Urothelium cell line (cell line): Measurements from ENCODE around the gene VSTM5.
"Not testable (repeated sequence)": the region's sequence is repeated elsewhere in the genome, so short reads cannot be mapped to it uniquely, and the experiment has no call there.

Source experiments
- DNase-seq: peaks from one replicate; pipeline ENCODE4 v3.0.0; 2011; ENCODE audit warnings: low spot score, mixed read lengths
- FAIRE-seq: peaks from 2 replicates; lab custom pipeline; 2011; peaks lifted over from hg19 to GRCh38; lab: Jason Lieb, UNC

VSTM5 gene

DNA sequence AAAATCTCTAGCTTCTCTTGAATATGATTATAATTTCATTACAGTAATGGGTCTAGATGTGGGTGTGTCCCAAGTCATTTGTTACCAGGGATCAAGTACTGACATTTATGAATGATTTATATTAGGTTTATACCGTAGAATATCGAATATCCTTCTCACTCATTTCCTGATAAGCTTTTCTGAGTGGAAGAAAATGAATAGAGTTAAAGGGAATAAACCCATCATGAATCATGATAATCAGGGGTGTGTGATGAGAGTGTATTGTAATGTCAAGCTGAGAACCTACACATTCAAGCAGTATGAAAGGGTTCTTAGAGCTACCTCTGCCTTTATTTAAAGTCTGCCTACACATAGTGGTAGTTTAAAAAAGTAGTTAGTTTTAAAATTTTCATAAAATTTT is 49.1 kb downstream of the VSTM5 start:
- DNase-seq (no peak), FAIRE-seq (no peak)

DNA sequence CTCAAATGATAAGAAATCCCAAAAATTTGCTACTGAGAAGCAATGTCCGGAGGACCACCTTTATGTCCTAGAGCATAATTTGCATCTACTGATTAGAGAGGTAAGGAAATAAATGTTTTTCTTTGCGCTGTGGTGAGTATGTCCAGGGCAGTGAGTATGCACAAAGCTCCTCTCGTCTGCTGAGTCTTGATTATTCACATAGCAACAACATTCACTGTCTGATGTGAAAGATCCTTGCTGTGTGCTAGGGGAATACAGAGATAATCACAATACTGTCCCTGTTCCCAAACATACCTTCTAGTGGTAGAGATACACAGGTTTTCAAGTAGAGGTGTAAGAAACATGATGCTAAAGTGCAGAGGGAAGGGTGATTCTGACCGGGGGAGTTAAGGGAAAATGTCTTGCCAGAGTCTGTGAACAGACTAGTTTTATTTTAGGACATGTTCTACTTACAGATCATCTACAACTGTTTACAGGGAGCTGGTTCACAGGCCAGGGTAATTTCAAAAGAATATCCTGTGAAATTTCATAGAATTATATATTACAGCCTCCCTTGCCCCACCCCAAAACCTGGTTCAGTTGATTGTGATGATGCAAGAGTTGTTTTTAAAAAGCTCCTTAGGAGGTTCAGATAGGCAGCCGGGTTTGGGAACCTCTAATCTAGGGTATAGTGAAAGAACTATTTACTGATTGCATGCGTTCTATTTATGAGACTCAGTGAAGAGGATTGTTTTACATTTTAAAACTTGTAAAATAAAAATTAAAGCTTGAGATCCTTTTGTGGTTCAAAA is 53.8 kb downstream of the VSTM5 start:
- DNase-seq (no peak), FAIRE-seq (no peak)

DNA sequence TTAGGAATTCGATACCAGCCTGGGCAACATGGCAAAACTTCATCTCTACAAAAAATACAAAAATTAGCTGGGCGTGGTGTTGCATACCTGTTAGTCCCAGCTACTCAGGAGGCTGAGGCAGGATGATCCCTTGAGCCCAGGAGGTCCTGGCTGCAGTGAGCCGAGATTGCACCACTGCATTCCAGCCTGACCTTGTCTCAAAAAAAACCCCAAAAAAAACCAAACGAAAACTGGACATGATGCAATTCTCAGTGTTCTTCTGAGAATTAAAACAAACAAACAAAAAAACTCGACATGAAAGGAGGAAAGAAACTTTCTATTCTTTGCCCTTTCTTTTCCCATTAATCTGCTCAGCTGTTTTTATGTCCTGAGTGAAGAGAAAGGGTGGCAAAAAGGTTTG is 58.9 kb downstream of the VSTM5 start:
- no peak for FAIRE-seq

GRCh38 chr11:93784935-93785360 is 65.5 kb downstream of the VSTM5 start:
- DNase-seq (no peak), FAIRE-seq (no peak)

More for the DNA sequence above, 58.9 kb downstream of the VSTM5 start:
- no peak for DNase-seq

DNA sequence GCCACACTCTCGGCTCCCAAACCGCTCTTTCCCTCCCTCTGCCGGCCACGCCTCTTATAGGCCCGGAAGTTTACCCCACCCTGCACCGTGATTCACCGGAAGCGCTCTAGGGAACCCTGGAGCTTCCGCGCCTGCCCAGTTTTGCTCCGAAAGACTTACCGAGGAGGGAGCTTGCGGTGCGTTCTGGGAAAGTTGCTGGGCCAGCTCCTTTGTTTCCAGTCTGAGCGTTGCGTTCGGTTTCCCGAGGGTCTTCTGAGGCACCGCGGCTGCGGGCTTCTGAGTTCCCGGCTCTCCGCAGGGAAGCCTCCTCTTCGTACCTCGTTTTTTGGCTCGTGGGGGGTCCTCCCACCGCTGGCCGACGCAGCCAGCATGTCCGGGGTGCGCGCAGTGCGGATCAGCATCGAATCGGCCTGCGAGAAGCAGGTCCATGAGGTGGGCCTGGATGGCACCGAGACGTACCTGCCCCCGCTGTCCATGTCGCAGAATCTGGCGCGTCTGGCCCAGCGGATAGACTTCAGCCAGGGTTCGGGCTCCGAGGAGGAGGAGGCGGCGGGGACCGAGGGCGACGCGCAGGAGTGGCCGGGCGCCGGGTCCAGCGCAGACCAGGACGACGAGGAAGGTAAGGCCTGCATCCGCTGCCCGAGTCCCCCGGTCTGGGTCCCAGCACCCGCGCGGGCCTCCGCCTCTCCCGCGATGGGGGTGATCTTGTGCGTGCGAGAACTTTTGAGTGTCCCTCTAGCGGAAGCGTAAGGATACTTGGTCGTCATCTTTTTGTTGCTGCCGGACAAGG is 66.1 kb downstream of the VSTM5 start, which contains the start of gene MED17:
TSS of gene MED17 (plus strand) at position 138 of the 790 bp plus-strand sequence. CDS start at position 370, 232 bp downstream.
- FAIRE-seq (no peak), DNase-seq (peak; percentile 95)

- no peak for FAIRE-seq
- DNase-seq: no peak
These were observed 66.7 kb downstream of the VSTM5 start for GRCh38 chr11:93783765-93784144.

DNA sequence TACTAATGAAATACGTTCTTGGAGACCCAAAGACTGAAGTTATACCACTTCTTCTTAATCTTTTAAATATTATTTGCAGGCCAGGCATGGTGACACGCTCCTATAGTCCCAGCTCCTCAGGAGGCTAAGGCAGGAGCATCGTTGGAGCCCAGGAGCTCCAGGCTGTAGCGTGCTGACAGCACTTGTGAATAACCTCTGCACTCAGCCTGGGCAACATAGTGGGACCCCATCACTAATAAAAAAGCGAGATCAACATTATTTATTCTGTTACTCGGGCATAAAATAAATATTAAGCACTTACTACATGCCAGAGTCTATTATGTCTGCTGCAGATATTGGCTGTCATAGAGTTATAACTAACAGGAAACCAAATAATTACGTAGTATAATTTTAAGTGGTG is 67.1 kb downstream of the VSTM5 start:
- DNase-seq (no peak), FAIRE-seq (no peak)

DNA sequence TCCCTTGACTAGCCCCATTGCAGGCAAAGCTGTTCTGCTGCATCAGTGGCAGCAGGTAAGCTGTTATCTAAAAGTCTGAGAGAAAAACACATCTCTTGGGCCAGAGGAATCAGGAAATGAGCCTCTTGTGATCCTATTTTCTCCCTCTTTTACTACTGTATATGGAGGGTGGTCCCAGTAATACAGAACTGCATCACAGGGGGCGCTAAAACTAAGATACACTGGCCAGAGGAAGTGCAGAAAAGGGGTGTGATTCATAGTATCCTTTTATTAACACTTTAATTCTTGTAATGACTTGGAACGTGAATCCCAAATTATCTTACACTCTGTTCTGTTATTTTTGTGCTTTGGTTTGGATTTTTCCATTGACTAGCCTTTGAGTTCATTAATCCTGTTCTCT is 75.1 kb downstream of the VSTM5 start:
- no peak for DNase-seq

GRCh38 chr11:93774560-93774959 is 75.9 kb downstream of the VSTM5 start:
- DNase-seq, FAIRE-seq: not testable (repeated sequence)

More for the DNA sequence above, 75.1 kb downstream of the VSTM5 start:
- FAIRE-seq: no peak

DNA sequence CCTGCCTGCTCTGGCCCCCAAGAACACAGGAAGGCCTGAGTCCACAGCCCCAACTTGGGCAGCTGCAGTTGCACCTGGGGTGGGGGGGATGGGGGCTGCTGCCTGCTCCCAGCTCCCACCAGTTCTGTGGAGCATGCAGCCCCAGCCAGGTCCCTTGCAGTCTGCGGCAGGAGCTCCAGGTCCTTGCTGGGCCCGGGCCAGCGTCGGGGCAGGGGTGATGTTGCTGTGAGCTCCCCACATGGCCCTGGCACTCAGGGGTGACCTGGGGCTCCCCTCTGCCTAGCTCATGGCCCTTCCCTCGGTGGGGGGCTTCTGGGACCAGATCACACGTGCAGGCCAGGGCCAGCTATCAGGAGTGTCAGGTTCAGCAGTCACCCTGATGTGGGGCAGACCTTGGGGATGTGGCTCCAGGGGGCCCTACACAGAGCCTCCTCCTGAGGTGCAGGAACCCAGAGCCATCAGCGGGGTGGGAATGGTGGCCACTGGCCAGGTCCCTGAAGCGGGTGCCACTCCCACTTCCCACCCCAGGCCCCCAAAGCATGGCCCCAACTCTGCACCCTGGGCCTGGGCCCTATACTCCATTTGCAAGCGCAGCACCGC is 76.7 kb downstream of the VSTM5 start:
- no peak for FAIRE-seq
- DNase-seq: no peak

GRCh38 chr11:93773045-93773477 is 77.4 kb downstream of the VSTM5 start:
- DNase-seq (no peak), FAIRE-seq (no peak)

DNA sequence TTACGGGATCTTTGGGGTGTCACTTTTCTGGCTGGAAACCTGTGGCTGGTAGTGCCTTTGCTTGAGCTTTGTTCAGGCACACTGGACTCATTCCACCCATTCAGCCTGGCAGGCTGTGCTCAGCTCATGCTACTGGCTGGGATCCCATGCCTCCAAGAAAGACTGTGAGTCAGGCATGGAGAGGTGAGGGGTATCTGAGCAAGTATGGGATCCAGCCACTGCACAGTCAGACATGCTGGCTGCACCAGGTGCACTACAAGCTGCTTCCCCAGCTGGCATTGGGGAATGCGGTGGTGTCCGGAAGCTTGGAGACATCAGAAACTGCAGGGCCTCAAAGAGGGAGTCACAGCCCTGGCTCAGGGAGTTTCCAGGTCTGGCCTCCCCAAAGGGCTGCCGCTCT is 78.3 kb downstream of the VSTM5 start:
- FAIRE-seq: no peak
- DNase-seq: no peak

DNA sequence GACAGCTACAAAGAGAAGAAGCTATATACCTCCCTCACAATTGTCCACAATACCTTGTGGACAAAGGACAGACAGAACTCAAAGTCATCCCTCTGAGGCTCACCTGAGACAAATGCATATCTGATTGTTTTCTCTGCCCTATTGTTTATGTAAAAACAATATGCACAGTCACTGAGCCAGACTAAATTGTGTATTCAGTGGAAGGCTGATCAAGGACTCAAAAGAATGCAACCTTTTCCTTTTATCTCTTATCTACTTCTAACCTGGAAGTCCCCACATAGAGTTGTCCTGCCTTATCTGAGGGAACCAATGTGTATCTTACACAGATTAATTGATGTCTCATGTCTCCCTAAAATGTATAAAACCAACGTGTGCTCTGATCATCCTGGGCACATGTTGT is 80.3 kb downstream of the VSTM5 start:
- no peak for DNase-seq
- FAIRE-seq: no peak
